ENCODE data around the gene IPO8. TPM values are rescaled to one million over a fixed set of nuclear protein-coding genes. Genes with fewer than 3 reads are reported as not detected.
A peak's percentile ranks its signal among the peaks of the same experiment; 100 is the strongest.

Gene IPO8
- total and polyA plus RNA-seq, 2 donors (not counting 3 experiments of a cell fraction or from before 2014, with no cell fraction given) = 7.2 to 52.5 TPM

- H4K20me1 ChIP-seq (replicated peaks; ENCODE audit: control insufficient read depth, extremely low read depth, insufficient read depth, low read length) = no peaks in the 10 kb centered on the region
- no TSS peak for BruUV-seq (replicated peaks)
- CTCF ChIA-PET = no interaction called here
- peaks cover 0 to 2% of the 10 kb centered on the region in 2 experiments for H3K36me3 ChIP-seq (ENCODE audit: control insufficient read depth in 2 of 2, extremely low read depth in 1 of 2, insufficient read depth in 2 of 2, low read length in 2 of 2)
- H3K79me2 ChIP-seq (ENCODE audit: control insufficient read depth, insufficient read depth, low read length) = peaks cover 46% of the 10 kb centered on the region
- H3K9me1 ChIP-seq (replicated peaks; ENCODE audit: control insufficient read depth, extremely low read depth, insufficient read depth, low read length) = no peaks in the 10 kb centered on the region
- peak overlapping the region; percentile 38 for H3K4me2 ChIP-seq (ENCODE audit: insufficient read depth, low read length)
- peak; percentile 26 for FAIRE-seq
- intact Hi-C loops (cut with micrococcal nuclease) = no loop called here
- H3K27me3 ChIP-seq (ENCODE audit: control insufficient read depth in 2 of 2, insufficient read depth in 2 of 2, low read length in 2 of 2) = no peaks in the 10 kb centered on the region
- peak; percentile 38 for DNase-seq (ENCODE audit: low read depth, low spot score)
- no peaks in the 10 kb centered on the region for H3K9me3 ChIP-seq (replicated peaks; ENCODE audit: control insufficient read depth, insufficient read depth, low read length)
- H3K4me1 ChIP-seq (ENCODE audit: control insufficient read depth, extremely low read depth, insufficient read depth, low read length) = peaks cover 20% of the 10 kb centered on the region
- TF ChIP-seq MAX (IDR thresholded peaks at IDR 0.05; ENCODE audit: insufficient read depth, insufficient read length) = no peak
- H2AFZ ChIP-seq (ENCODE audit: low read depth, low read length) = no peak overlapping the region
- no peak overlapping the region for H3K9ac ChIP-seq (replicated peaks; ENCODE audit: extremely low read depth, insufficient read depth, low read length)
- no peak overlapping the region for H3K4me3 ChIP-seq (replicated peaks in 1 of 3; ENCODE audit: insufficient read depth in 1 of 3, low read depth in 1 of 3, low read length in 3 of 3)
- POLR2A ChIA-PET = no interaction called here
- dilution Hi-C loops (cut with MboI; ENCODE audit: extremely low pct_ligation_motif_present, low sequenced_read_pairs) = no loop called here
- no peak overlapping the region for H3K27ac ChIP-seq (ENCODE audit: insufficient read depth, low read depth, low read length)
These were observed 3.2 kb downstream of the IPO8 start for GRCh38 chr12:30692470-30692869.

GRCh38 chr12:30691122-30691879 is 4.4 kb downstream of the IPO8 start:
- Histone ChIP-seq H3K9me3 (replicated peaks; ENCODE audit: control insufficient read depth, insufficient read depth, low read length) (no peaks in the 10 kb centered on the region), H3K27ac (ENCODE audit: insufficient read depth, low read depth, low read length) (no peak overlapping the region), H3K79me2 (ENCODE audit: control insufficient read depth, insufficient read depth, low read length) (peaks cover 50% of the 10 kb centered on the region), H3K4me1 (ENCODE audit: control insufficient read depth, extremely low read depth, insufficient read depth, low read length) (peaks cover 20% of the 10 kb centered on the region), H3K4me2 (ENCODE audit: insufficient read depth, low read length) (no peak overlapping the region), H3K27me3 (ENCODE audit: control insufficient read depth in 2 of 2, insufficient read depth in 2 of 2, low read length in 2 of 2) (no peaks in the 10 kb centered on the region), H3K9me1 (replicated peaks; ENCODE audit: control insufficient read depth, extremely low read depth, insufficient read depth, low read length) (no peaks in the 10 kb centered on the region), H3K4me3 (replicated peaks in 1 of 3; ENCODE audit: insufficient read depth in 1 of 3, low read depth in 1 of 3, low read length in 3 of 3) (no peak overlapping the region), H2AFZ (ENCODE audit: low read depth, low read length) (no peak overlapping the region), H3K36me3 (ENCODE audit: control insufficient read depth in 2 of 2, extremely low read depth in 1 of 2, insufficient read depth in 2 of 2, low read length in 2 of 2) (peaks cover 0 to 2% of the 10 kb centered on the region in 2 experiments), H3K9ac (replicated peaks; ENCODE audit: extremely low read depth, insufficient read depth, low read length) (no peak overlapping the region), H4K20me1 (replicated peaks; ENCODE audit: control insufficient read depth, extremely low read depth, insufficient read depth, low read length) (no peaks in the 10 kb centered on the region)
- dilution Hi-C loops (cut with MboI; ENCODE audit: extremely low pct_ligation_motif_present, low sequenced_read_pairs) = no loop called here
- no TSS peak for BruUV-seq (replicated peaks)
- ChIA-PET CTCF (interaction anchor here (0.9 kb wide), 1 partner anchor 9 kb away, joined by 3 read pairs; no protein-coding TSS in a partner anchor), POLR2A (no interaction called here)
- no peak for FAIRE-seq
- intact Hi-C loops (cut with micrococcal nuclease) = no loop called here
- TF ChIP-seq MAX (IDR thresholded peaks at IDR 0.05; ENCODE audit: insufficient read depth, insufficient read length) = no peak
- no peak for TF ChIP-seq GATA2 (IDR thresholded peaks at IDR 0.05; ENCODE audit: insufficient read depth, insufficient read length, low read depth, low read length)
- TF ChIP-seq FOS (IDR thresholded peaks at IDR 0.05; ENCODE audit: borderline replicate concordance, insufficient read depth, low read length) = no peak
- no peak for TF ChIP-seq CTCF (IDR thresholded peaks at IDR 0.05; ENCODE audit: extremely low read depth in 1 of 2, insufficient read depth in 1 of 2, low read depth in 1 of 2, low read length in 2 of 2)
- TF ChIP-seq POLR2A (IDR thresholded peaks at IDR 0.05; ENCODE audit: low read depth, low read length) = no peak
- TF ChIP-seq MYC (IDR thresholded peaks at IDR 0.05; ENCODE audit: low read depth, low read length) = no peak
- no peak for TF ChIP-seq EZH2 (IDR thresholded peaks at IDR 0.05; ENCODE audit: borderline replicate concordance, low read depth, low read length, severe bottlenecking)
- TF ChIP-seq JUN (IDR thresholded peaks at IDR 0.05; ENCODE audit: borderline replicate concordance, insufficient read depth, insufficient read length, low read depth) = no peak
- no peak for TF ChIP-seq POLR2AphosphoS5 (IDR thresholded peaks at IDR 0.05; ENCODE audit: insufficient read depth, low read depth, low read length)
- no peak for DNase-seq (ENCODE audit: low read depth, low spot score)
